Hypothalamus (tissue), 51 donors: Measurements from ENCODE around the gene CELSR2.
A peak's percentile ranks its signal among the peaks of the same experiment; 100 is the strongest.

ENCODE experiments used
- DNase-seq, 51 donors: peaks; one replicate each; lab custom pipeline; 2025; lab: John Stamatoyannopoulos, UW

The CELSR2 gene

GRCh38 chr1:109273570-109274288 lies 24.4 kb downstream of the CELSR2 start:
- DNase-seq, result no peak

- DNase-seq, result peak in 6 of 51 donors; percentile 24 to 58 (median 34)
These were observed 25.5 kb downstream of the CELSR2 start for GRCh38 chr1:109274533-109275476.

- DNase-seq, result peak in 1 of 51 donors; percentile 26
These were observed 26.5 kb downstream of the CELSR2 start for GRCh38 chr1:109275706-109276345.

- peak in 45 of 51 donors; percentile 25 to 85 (median 65) for DNase-seq
These were observed 28.3 kb downstream of the CELSR2 start for GRCh38 chr1:109277434-109278204.

- no peak for DNase-seq
These were observed 30.4 kb downstream of the CELSR2 start for GRCh38 chr1:109279615-109280278.

- no peak for DNase-seq
These were observed 31.5 kb downstream of the CELSR2 start for GRCh38 chr1:109280862-109281261.

- DNase-seq, result peak in 6 of 51 donors; percentile 28 to 70 (median 49)
These were observed 32.5 kb downstream of the CELSR2 start for GRCh38 chr1:109281680-109282496.

- no peak for DNase-seq
These were observed 33.2 kb downstream of the CELSR2 start for GRCh38 chr1:109282497-109282951.

- DNase-seq, result peak; percentile 80 to 99 (median 96)
These were observed 33.8 kb downstream of the CELSR2 start, which contains the start of gene PSRC1 for GRCh38 chr1:109282952-109283747. TSS of gene PSRC1 (minus strand) at chr1:109283145.

- DNase-seq, result no peak
These were observed 34.6 kb downstream of the CELSR2 start for GRCh38 chr1:109283748-109284600.

- peak in 1 of 51 donors; percentile 27 for DNase-seq
These were observed 37.4 kb downstream of the CELSR2 start for GRCh38 chr1:109286762-109287161.

- DNase-seq, result no peak
These were observed 40.8 kb downstream of the CELSR2 start for GRCh38 chr1:109290137-109290536.

GRCh38 chr1:109290998-109291397 lies 41.7 kb downstream of the CELSR2 start:
- DNase-seq, result peak in 2 of 51 donors; percentile 23 to 36

- peak in 1 of 51 donors; percentile 30 for DNase-seq
These were observed 43.0 kb downstream of the CELSR2 start for GRCh38 chr1:109292364-109292763.

- DNase-seq, result no peak
These were observed 43.7 kb downstream of the CELSR2 start for GRCh38 chr1:109293026-109293425.

- no peak for DNase-seq
These were observed 45.1 kb downstream of the CELSR2 start for GRCh38 chr1:109294481-109294880.
